B cell (primary cell): ENCODE data around the gene MAP2K5. TPM values are rescaled to one million over a fixed set of nuclear protein-coding genes. Genes with fewer than 3 reads are reported as not detected.

Experiments used
- ATAC-seq: fragments of 200-7000 bp; cut with Tn5 transposase; one replicate; pipeline ENCODE4 v1.10.0; 2021; ENCODE audit warnings: low read depth, mild to moderate bottlenecking, moderate number of reproducible peaks, moderate library complexity
- CTCF ChIA-PET: fragments of 350-600 bp; sonication (Branson Sonifier 250); formaldehyde crosslinking; loops from one replicate; lab custom pipeline; 2021; ENCODE audit warnings: antibody characterized with exemption, inconsistent platforms; lab: Charles Lee
- POLR2A ChIA-PET: fragments of 350-600 bp; sonication (Branson Sonifier 250); formaldehyde crosslinking; loops from one replicate; lab custom pipeline; 2021; ENCODE audit warnings: antibody characterized with exemption; lab: Charles Lee
- DNase-seq: peaks from one replicate; pipeline ENCODE4 v3.0.0; 2013
- H2AFZ ChIP-seq: 2 replicates; pipeline ENCODE4 v1.6.1; 2012; ENCODE audit warnings: mild to moderate bottlenecking, low read depth, low read length; ENCODE audit not compliant: insufficient read depth, poor library complexity, severe bottlenecking
- H3K27ac ChIP-seq, 2 donors: 1 replicate in 1 of 2; 2 replicates in 1 of 2; pipeline ENCODE4 v1.5.1; 2012 to 2013; ENCODE audit warnings: low read length in 2 of 2, mild to moderate bottlenecking in 2 of 2, moderate library complexity in 1 of 2
- H3K27me3 ChIP-seq, 4 experiments: fragments of 200-600 bp in 1 of 4; sonication (generic) in 1 of 4; replicated peaks in 1 of 4; 1 replicate in 2 of 4; 2 replicates in 2 of 4; pipeline versions ENCODE4 v1.6.1 to v1.7.0; 2013 to 2016; ENCODE audit warnings: low read length in 3 of 4, mild to moderate bottlenecking in 2 of 4, mixed read lengths in 1 of 4, moderate library complexity in 1 of 4; ENCODE audit not compliant: insufficient read depth in 4 of 4, control insufficient read depth in 3 of 4; ENCODE audit errors: control extremely low read depth in 1 of 4
- H3K36me3 ChIP-seq, 2 experiments: replicated peaks in 1 of 2; 1 replicate in 1 of 2; 2 replicates in 1 of 2; pipeline versions ENCODE4 v1.6.1 to v1.7.1; 2013; ENCODE audit warnings: low read length in 1 of 2; ENCODE audit not compliant: insufficient read depth in 2 of 2, control insufficient read depth in 1 of 2; ENCODE audit errors: control extremely low read depth in 1 of 2, extremely low read depth in 1 of 2
- H3K4me1 ChIP-seq, 2 donors: fragments of 200-600 bp in 1 of 2; sonication (generic) in 1 of 2; 1 replicate in 1 of 2; 2 replicates in 1 of 2; pipeline versions ENCODE4 v1.5.1 to v1.6.1; 2013 to 2017; ENCODE audit warnings: low read length in 2 of 2; ENCODE audit not compliant: control insufficient read depth in 2 of 2, insufficient read depth in 2 of 2
- H3K4me2 ChIP-seq: replicated peaks from 2 replicates; pipeline ENCODE3; 2012; ENCODE audit warnings: mild to moderate bottlenecking, low read depth, low read length; ENCODE audit not compliant: poor library complexity, severe bottlenecking
- H3K4me3 ChIP-seq, 5 experiments: fragments of 200-600 bp in 1 of 5; sonication (generic) in 1 of 5; 1 replicate in 3 of 5; 2 replicates in 2 of 5; pipeline versions ENCODE4 v1.5.1 to v1.7.0; 2011 to 2016; ENCODE audit warnings: low read length in 4 of 5, mild to moderate bottlenecking in 4 of 5, low read depth in 2 of 5, control low read depth in 1 of 5, moderate library complexity in 1 of 5; ENCODE audit not compliant: insufficient read depth in 1 of 5; ENCODE audit errors: control extremely low read depth in 1 of 5, extremely low read depth in 1 of 5
- H3K79me2 ChIP-seq: fragments of 200-600 bp; sonication (generic); one replicate; pipeline ENCODE4 v1.6.0; 2016; ENCODE audit warnings: low read length; ENCODE audit not compliant: control insufficient read depth, insufficient read depth
- H3K9ac ChIP-seq: fragments of 200-600 bp; sonication (generic); 2 replicates; pipeline ENCODE4 v1.6.1; 2017; ENCODE audit warnings: mild to moderate bottlenecking, low read length, moderate library complexity
- H3K9me3 ChIP-seq, 3 donors: one replicate each; pipeline versions ENCODE4 v1.6.1 to v1.7.1; 2013; ENCODE audit warnings: low read length in 2 of 3; ENCODE audit not compliant: control insufficient read depth in 2 of 3, insufficient read depth in 1 of 3; ENCODE audit errors: control extremely low read depth in 1 of 3
- H4K20me1 ChIP-seq: 2 replicates; pipeline ENCODE4 v1.6.0; 2012; ENCODE audit warnings: mild to moderate bottlenecking, low read length; ENCODE audit not compliant: insufficient read depth, control insufficient read depth, poor library complexity, severe bottlenecking
- H3K27ac Mint-ChIP-seq: one replicate; pipeline ENCODE4 v1.8.0; 2021; ENCODE audit warnings: mixed read lengths
- H3K27me3 Mint-ChIP-seq: one replicate; pipeline ENCODE4 v1.8.0; 2021; ENCODE audit warnings: mixed read lengths
- H3K4me1 Mint-ChIP-seq: one replicate; pipeline ENCODE4 v1.8.0; 2021; ENCODE audit warnings: mixed read lengths
- H3K4me3 Mint-ChIP-seq: one replicate; pipeline ENCODE4 v1.8.0; 2021; ENCODE audit warnings: mixed read lengths
- H3K9me3 Mint-ChIP-seq: one replicate; pipeline ENCODE4 v1.8.0; 2022; ENCODE audit warnings: mixed read lengths; ENCODE audit not compliant: insufficient read depth
- CTCF ChIP-seq: fragments of 200-600 bp; IDR thresholded peaks from one replicate; pipeline ENCODE4 v1.8.0; 2022; ENCODE audit warnings: antibody characterized with exemption, mild to moderate bottlenecking
- EZH2 ChIP-seq: IDR thresholded peaks from 2 replicates; pipeline ENCODE4 v1.6.1; 2012; ENCODE audit warnings: borderline replicate concordance, low read depth, mild to moderate bottlenecking, moderate library complexity, low read length; ENCODE audit not compliant: insufficient read depth, poor library complexity, severe bottlenecking
- WGBS: methylation state at CpG from one replicate; pipeline ENCODE4 v1.1.5; 2013; ENCODE audit warnings: missing lambda C conversion rate; ENCODE audit not compliant: insufficient coverage; 5-methylcytosine and 5-hydroxymethylcytosine counted together
- intact Hi-C: fragments of 100-400 bp; cut with micrococcal nuclease; formaldehyde crosslinking; loops from one replicate; pipeline ENCODE4 v1.10.0; 2022
- polyA plus RNA-seq: library from polyadenylated mRNA; depleted of rRNA; stranded (reverse); fragments of >200 nt; gene quantifications from 2 replicates; pipeline ENCODE4 v1.2.3, GENCODE V29; 2012
- total RNA-seq, 2 donors: library from RNA; stranded (reverse); fragments of 120-200 nt in 1 of 2; gene quantifications; 1 replicate in 1 of 2; 2 replicates in 1 of 2; pipeline versions ENCODE4 v1.2.3 to v1.2.4, GENCODE V29; 2013 to 2022

MAP2K5 gene
- total and polyA plus RNA-seq, 2 donors (not counting 1 experiment from before 2014, with no cell fraction given) = 11.1 to 40.0 TPM

GRCh38 chr15:67760901-67761300 is 218.4 kb downstream of the MAP2K5 start:
- Histone ChIP-seq H3K9me3 (no peaks in the 10 kb centered on the region), H3K27ac (no peak overlapping the region), H3K4me2 (peak overlapping the region; percentile 1), H3K27me3 (no peaks in the 10 kb centered on the region), H3K36me3 (no peaks in the 10 kb centered on the region), H4K20me1 (no peaks in the 10 kb centered on the region), H3K4me1 (peaks cover 26 to 31% of the 10 kb centered on the region in 2 donors), H3K4me3 (no peak overlapping the region), H3K79me2 (no peaks in the 10 kb centered on the region), H2AFZ (no peak overlapping the region), H3K9ac (no peak overlapping the region)
- Mint-ChIP-seq H3K9me3 (no peaks in the 10 kb centered on the region), H3K4me1 (peaks cover 48% of the 10 kb centered on the region), H3K4me3 (no peak overlapping the region), H3K27me3 (no peaks in the 10 kb centered on the region), H3K27ac (no peak overlapping the region)
- ATAC-seq = no peak
- DNase-seq = no peak
- 95% methylated on average over 4 of the region's 6 CpGs for WGBS
- POLR2A ChIA-PET = interaction anchor here (0.7 kb wide), 1 partner anchor 10 kb away, joined by 5 read pairs; no protein-coding TSS in a partner anchor
- no peak for TF ChIP-seq CTCF
- TF ChIP-seq EZH2 = no peak
- CTCF ChIA-PET = interaction anchor here (2.8 kb wide), 1 partner anchor 22 kb away, joined by 12 read pairs; no protein-coding TSS in a partner anchor
- intact Hi-C loops = no loop called here

- Mint-ChIP-seq H3K4me3 (peak overlapping the region; percentile 4), H3K27ac (no peak overlapping the region), H3K27me3 (no peaks in the 10 kb centered on the region), H3K4me1 (peaks cover 52% of the 10 kb centered on the region), H3K9me3 (no peaks in the 10 kb centered on the region)
- ChIA-PET CTCF (interaction anchor here (2.8 kb wide), 1 partner anchor 22 kb away, joined by 12 read pairs; no protein-coding TSS in a partner anchor), POLR2A (interaction anchor here (0.7 kb wide), 1 partner anchor 11 kb away, joined by 5 read pairs; no protein-coding TSS in a partner anchor)
- Histone ChIP-seq H3K27me3 (no peaks in the 10 kb centered on the region), H3K9me3 (no peaks in the 10 kb centered on the region), H3K4me1 (peaks cover 30 to 36% of the 10 kb centered on the region in 2 donors), H4K20me1 (no peaks in the 10 kb centered on the region), H3K36me3 (no peaks in the 10 kb centered on the region), H3K4me3 (no peak overlapping the region), H3K4me2 (peak overlapping the region; percentile 1), H2AFZ (no peak overlapping the region), H3K27ac (no peak overlapping the region), H3K79me2 (no peaks in the 10 kb centered on the region), H3K9ac (no peak overlapping the region)
- DNase-seq = no peak
- WGBS = 0% methylated on average over 1 of the region's 4 CpGs
- no peak for ATAC-seq
- intact Hi-C loops = no loop called here
- TF ChIP-seq CTCF = no peak
- TF ChIP-seq EZH2 = no peak
Measured at GRCh38 chr15:67761343-67761742, 218.8 kb downstream of the MAP2K5 start.
